Esophagus squamous epithelium (tissue), 4 donors: Measurements from ENCODE around the gene CFAP53.

Experiments
- POLR2A ChIP-seq, 4 donors: fragments of 450-650 bp; IDR thresholded peaks; one replicate each; pipeline ENCODE4 v1.6.1; 2017; ENCODE audit warnings: antibody characterized with exemption in 4 of 4, mild to moderate bottlenecking in 4 of 4, moderate library complexity in 3 of 4
- TF ChIP-seq, protein P1 (sequence below), 6 experiments: fragments of 450-650 bp in 4 of 6; fragments of 200-600 bp in 2 of 6; sonication (generic) in 2 of 6; IDR thresholded peaks; one replicate each; pipeline ENCODE4 v1.5.1; 2016 to 2019; ENCODE audit warnings: antibody characterized with exemption in 6 of 6, mild to moderate bottlenecking in 4 of 6, moderate library complexity in 4 of 6

DNA sequence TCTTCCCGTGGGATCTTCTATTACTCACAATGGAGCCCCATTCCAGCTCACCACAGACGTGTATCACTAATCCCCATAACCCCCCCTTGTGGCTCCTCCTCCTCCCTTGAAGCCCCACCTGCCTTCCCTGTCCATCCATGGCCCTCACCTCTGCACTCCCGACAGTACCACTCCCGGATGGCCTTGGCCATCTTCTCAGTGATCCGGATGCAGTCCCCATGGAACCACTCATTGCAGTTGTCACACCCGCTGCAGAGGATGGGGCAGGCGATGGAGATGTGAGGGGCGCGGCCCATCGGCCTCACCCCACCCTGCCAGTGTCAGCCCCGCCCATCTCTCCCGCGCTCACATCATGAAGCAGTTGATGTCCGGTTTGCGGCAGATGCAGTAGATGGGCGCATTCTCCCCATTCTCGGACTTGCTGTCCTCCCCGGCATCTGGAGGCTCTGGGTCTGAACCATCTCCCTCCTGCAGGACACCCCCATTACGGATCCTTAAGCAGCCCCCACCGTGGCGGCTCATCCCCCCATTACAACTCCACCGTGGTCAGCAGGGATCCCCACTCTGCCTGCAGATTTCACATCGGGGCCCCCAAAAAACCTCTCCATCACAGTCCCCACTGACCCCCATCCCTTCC lies 20.2 kb upstream of the CFAP53 start:
- TF ChIP-seq, protein P1, sequence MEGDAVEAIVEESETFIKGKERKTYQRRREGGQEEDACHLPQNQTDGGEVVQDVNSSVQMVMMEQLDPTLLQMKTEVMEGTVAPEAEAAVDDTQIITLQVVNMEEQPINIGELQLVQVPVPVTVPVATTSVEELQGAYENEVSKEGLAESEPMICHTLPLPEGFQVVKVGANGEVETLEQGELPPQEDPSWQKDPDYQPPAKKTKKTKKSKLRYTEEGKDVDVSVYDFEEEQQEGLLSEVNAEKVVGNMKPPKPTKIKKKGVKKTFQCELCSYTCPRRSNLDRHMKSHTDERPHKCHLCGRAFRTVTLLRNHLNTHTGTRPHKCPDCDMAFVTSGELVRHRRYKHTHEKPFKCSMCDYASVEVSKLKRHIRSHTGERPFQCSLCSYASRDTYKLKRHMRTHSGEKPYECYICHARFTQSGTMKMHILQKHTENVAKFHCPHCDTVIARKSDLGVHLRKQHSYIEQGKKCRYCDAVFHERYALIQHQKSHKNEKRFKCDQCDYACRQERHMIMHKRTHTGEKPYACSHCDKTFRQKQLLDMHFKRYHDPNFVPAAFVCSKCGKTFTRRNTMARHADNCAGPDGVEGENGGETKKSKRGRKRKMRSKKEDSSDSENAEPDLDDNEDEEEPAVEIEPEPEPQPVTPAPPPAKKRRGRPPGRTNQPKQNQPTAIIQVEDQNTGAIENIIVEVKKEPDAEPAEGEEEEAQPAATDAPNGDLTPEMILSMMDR (IDR thresholded peaks at IDR 0.05) = no peak
- TF ChIP-seq POLR2A (IDR thresholded peaks at IDR 0.05) = peak in 1 of 4 donors; percentile 28
